Fibroblast of villous mesenchyme (primary cell): ENCODE data around the gene C2orf92. TPM values are rescaled to one million over a fixed set of nuclear protein-coding genes. Genes with fewer than 3 reads are reported as not detected.

ENCODE experiments used
- DNase-seq: peaks from one replicate; pipeline ENCODE4 v3.0.0-alpha.2; 2010; ENCODE audit warnings: low read depth
- H3K4me3 ChIP-seq: 2 replicates; pipeline ENCODE4 v1.5.1; 2011; ENCODE audit warnings: low read depth, mild to moderate bottlenecking, low read length
- CTCF ChIP-seq: IDR thresholded peaks from 2 replicates; pipeline ENCODE4 v1.5.1; 2012; ENCODE audit warnings: low read depth, mild to moderate bottlenecking, low read length; ENCODE audit not compliant: insufficient read depth
- total RNA-seq: library from RNA; depleted of rRNA; stranded (reverse); fragments of >200 nt; gene quantifications from 2 replicates; pipeline ENCODE4 v1.2.3, GENCODE V29; 2012

The C2orf92 gene
- total RNA-seq, 1 donor: 6.0 TPM

GRCh38 chr2:97742381-97742847, 72.9 kb downstream of the C2orf92 start:
- DNase-seq: no peak
- TF ChIP-seq CTCF: no peak
- no peak overlapping the region for H3K4me3 ChIP-seq

GRCh38 chr2:97743913-97744312, 74.4 kb downstream of the C2orf92 start:
- no peak for TF ChIP-seq CTCF
- DNase-seq: no peak
- H3K4me3 ChIP-seq: no peak overlapping the region

GRCh38 chr2:97745474-97746174, 76.1 kb downstream of the C2orf92 start:
- H3K4me3 ChIP-seq: no peak overlapping the region
- TF ChIP-seq CTCF: no peak
- DNase-seq: peak; percentile 42

- H3K4me3 ChIP-seq: no peak overlapping the region
- DNase-seq: no peak
- no peak for TF ChIP-seq CTCF
These were observed 77.8 kb downstream of the C2orf92 start for GRCh38 chr2:97747285-97747684.

DNA sequence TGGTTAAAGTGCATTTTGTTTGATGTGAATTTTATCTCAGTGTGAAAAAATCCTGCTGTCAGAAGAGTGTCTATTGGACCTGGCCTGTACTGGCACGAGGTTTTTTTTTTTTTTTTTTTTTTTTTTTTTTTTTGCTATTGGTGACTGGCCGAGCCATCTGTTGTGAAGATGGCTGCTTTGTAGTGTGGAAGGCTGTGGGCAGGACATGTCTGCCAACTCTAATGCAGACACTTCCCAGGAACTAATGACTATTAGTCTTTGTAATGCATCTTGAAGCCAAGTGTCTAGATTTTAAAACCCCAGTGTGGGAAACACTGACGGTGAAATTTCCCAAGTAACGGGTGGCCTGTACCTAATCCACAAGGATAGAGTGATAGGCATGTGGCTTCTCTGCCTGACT, 78.2 kb downstream of the C2orf92 start:
- TF ChIP-seq CTCF: no peak
- no peak for DNase-seq
- no peak overlapping the region for H3K4me3 ChIP-seq

GRCh38 chr2:97749581-97749980, 80.1 kb downstream of the C2orf92 start:
- DNase-seq: no peak
- TF ChIP-seq CTCF: no peak
- H3K4me3 ChIP-seq: no peak overlapping the region

GRCh38 chr2:97750017-97750416, 80.5 kb downstream of the C2orf92 start:
- TF ChIP-seq CTCF: no peak
- DNase-seq: no peak
- no peak overlapping the region for H3K4me3 ChIP-seq
